Caco-2 (cell line): ENCODE measurements around the gene RUNX1. TPM values are rescaled to one million over a fixed set of nuclear protein-coding genes. Genes with fewer than 3 reads are reported as not detected.

ENCODE experiments used
- BruUV-seq: library from RNA; stranded (reverse); fragments of 400-500 nt; replicated peaks from 2 replicates; lab custom pipeline; 2021; lab: Mats Ljungman, UMichigan
- CTCF ChIA-PET: fragments of 300-600 bp; sonication (Branson Sonifier 250); formaldehyde crosslinking; loops from one replicate; lab custom pipeline; 2022; ENCODE audit warnings: antibody characterized with exemption; lab: Charles Lee
- POLR2A ChIA-PET: fragments of 300-600 bp; sonication (Branson Sonifier 250); formaldehyde crosslinking; loops from one replicate; lab custom pipeline; 2022; ENCODE audit warnings: antibody characterized with exemption; lab: Charles Lee
- DNase-seq, 2 experiments: peaks; one replicate each; pipeline versions ENCODE4 v3.0.0 to v3.0.0-alpha.2; 2020 to 2022
- H3K27me3 ChIP-seq: replicated peaks from 2 replicates; pipeline ENCODE4 v1.6.0; 2011; ENCODE audit warnings: low read length; ENCODE audit not compliant: control insufficient read depth, insufficient read depth
- H3K36me3 ChIP-seq: 2 replicates; pipeline ENCODE4 v1.5.1; 2011; ENCODE audit warnings: low read length; ENCODE audit not compliant: control insufficient read depth, insufficient read depth
- H3K4me1 ChIP-seq: fragments of 250-450 bp; sonication (Bioruptor Pico); 2 replicates; pipeline ENCODE4 v1.5.1; 2020; ENCODE audit warnings: mild to moderate bottlenecking
- H3K4me3 ChIP-seq: 2 replicates; pipeline ENCODE4 v1.5.1; 2011; ENCODE audit warnings: low read depth, mild to moderate bottlenecking, control low read depth, low read length
- H3K9me3 ChIP-seq: fragments of 250-450 bp; sonication (Bioruptor Pico); 2 replicates; pipeline ENCODE4 v1.5.1; 2020; ENCODE audit warnings: mild to moderate bottlenecking, moderate library complexity
- H3K27ac Mint-ChIP-seq: one replicate; pipeline ENCODE4 v1.8.0; 2022; ENCODE audit warnings: mixed read lengths; ENCODE audit not compliant: unreplicated experiment
- H3K27me3 Mint-ChIP-seq: one replicate; pipeline ENCODE4 v1.8.0; 2022; ENCODE audit warnings: mixed read lengths; ENCODE audit not compliant: insufficient read depth, unreplicated experiment
- H3K36me3 Mint-ChIP-seq: one replicate; pipeline ENCODE4 v1.8.0; 2022; ENCODE audit warnings: mild to moderate bottlenecking, mixed read lengths; ENCODE audit not compliant: insufficient read depth, unreplicated experiment
- H3K4me1 Mint-ChIP-seq: one replicate; pipeline ENCODE4 v1.8.0; 2022; ENCODE audit warnings: low read depth, mixed read lengths; ENCODE audit not compliant: unreplicated experiment
- H3K4me3 Mint-ChIP-seq: one replicate; pipeline ENCODE4 v1.8.0; 2022; ENCODE audit warnings: mild to moderate bottlenecking, moderate library complexity, mixed read lengths; ENCODE audit not compliant: unreplicated experiment
- H3K9me3 Mint-ChIP-seq: one replicate; pipeline ENCODE4 v1.8.0; 2022; ENCODE audit warnings: mixed read lengths; ENCODE audit not compliant: unreplicated experiment
- CTCF ChIP-seq, 2 experiments: fragments of 200-600 bp in 1 of 2; IDR thresholded peaks; 1 replicate in 1 of 2; 2 replicates in 1 of 2; pipeline versions ENCODE4 v1.5.1 to v1.8.0; 2011 to 2022; ENCODE audit warnings: antibody characterized with exemption in 1 of 2, control low read depth in 1 of 2, inconsistent platforms in 1 of 2, low read depth in 1 of 2, low read length in 1 of 2, mild to moderate bottlenecking in 1 of 2, moderate library complexity in 1 of 2; ENCODE audit not compliant: insufficient read depth in 1 of 2, severe bottlenecking in 1 of 2, unreplicated experiment in 1 of 2
- intact Hi-C: fragments of 100-400 bp; cut with micrococcal nuclease; formaldehyde crosslinking; loops from one replicate; pipeline ENCODE4 v1.10.0; 2022; ENCODE audit not compliant: unreplicated experiment
- total RNA-seq: library from RNA; stranded (reverse); gene quantifications from 2 replicates; pipeline ENCODE4 v1.2.3, GENCODE V29; 2022

Gene RUNX1
- total RNA-seq, 1 experiment from 2014 or later: 11.7 TPM

GRCh38 chr21:34841154-34841553, 207.9 kb downstream of the RUNX1 start:
- no peaks in the 10 kb centered on the region for H3K27me3 ChIP-seq
- H3K36me3 ChIP-seq: no peaks in the 10 kb centered on the region; the same call in 1 of the 2 replicates
- Mint-ChIP-seq H3K27me3 (no peaks in the 10 kb centered on the region), H3K4me3 (no peak overlapping the region), H3K9me3 (no peaks in the 10 kb centered on the region), H3K4me1 (no peaks in the 10 kb centered on the region), H3K27ac (no peak overlapping the region), H3K36me3 (peaks cover 5% of the 10 kb centered on the region)
- POLR2A ChIA-PET: no interaction called here
- no peak for DNase-seq
- no TSS peak for BruUV-seq
- CTCF ChIA-PET: interaction anchor here (1.1 kb wide), 1 partner anchor 95 kb away, joined by 3 read pairs; no protein-coding TSS in a partner anchor
- H3K4me1 ChIP-seq: no peaks in the 10 kb centered on the region
- H3K9me3 ChIP-seq: no peaks in the 10 kb centered on the region
- no peak for TF ChIP-seq CTCF (IDR thresholded peaks at IDR 0.05; ENCODE audit: insufficient read depth in 1 of 2, low read depth in 1 of 2, low read length in 1 of 2, severe bottlenecking in 1 of 2, unreplicated experiment in 1 of 2)
- intact Hi-C loops: no loop called here
- H3K4me3 ChIP-seq: no peak overlapping the region

- H3K36me3 Mint-ChIP-seq: peaks cover 5% of the 10 kb centered on the region
- H3K4me1 Mint-ChIP-seq: no peaks in the 10 kb centered on the region
- no peaks in the 10 kb centered on the region for H3K27me3 Mint-ChIP-seq
- ChIA-PET CTCF (interaction anchor here (1.1 kb wide), 1 partner anchor 95 kb away, joined by 3 read pairs; no protein-coding TSS in a partner anchor), POLR2A (no interaction called here)
- no peak overlapping the region for H3K27ac Mint-ChIP-seq
- Histone ChIP-seq H3K4me1 (no peaks in the 10 kb centered on the region), H3K4me3 (no peak overlapping the region), H3K9me3 (no peaks in the 10 kb centered on the region), H3K27me3 (no peaks in the 10 kb centered on the region), H3K36me3 (no peaks in the 10 kb centered on the region; the same call in 1 of the 2 replicates)
- intact Hi-C loops: no loop called here
- DNase-seq: no peak
- no TSS peak for BruUV-seq
- TF ChIP-seq CTCF (IDR thresholded peaks at IDR 0.05; ENCODE audit: insufficient read depth in 1 of 2, low read depth in 1 of 2, low read length in 1 of 2, severe bottlenecking in 1 of 2, unreplicated experiment in 1 of 2): no peak
- H3K4me3 Mint-ChIP-seq: no peak overlapping the region
- no peaks in the 10 kb centered on the region for H3K9me3 Mint-ChIP-seq
Measured at GRCh38 chr21:34840693-34841092, 208.4 kb downstream of the RUNX1 start.

DNA sequence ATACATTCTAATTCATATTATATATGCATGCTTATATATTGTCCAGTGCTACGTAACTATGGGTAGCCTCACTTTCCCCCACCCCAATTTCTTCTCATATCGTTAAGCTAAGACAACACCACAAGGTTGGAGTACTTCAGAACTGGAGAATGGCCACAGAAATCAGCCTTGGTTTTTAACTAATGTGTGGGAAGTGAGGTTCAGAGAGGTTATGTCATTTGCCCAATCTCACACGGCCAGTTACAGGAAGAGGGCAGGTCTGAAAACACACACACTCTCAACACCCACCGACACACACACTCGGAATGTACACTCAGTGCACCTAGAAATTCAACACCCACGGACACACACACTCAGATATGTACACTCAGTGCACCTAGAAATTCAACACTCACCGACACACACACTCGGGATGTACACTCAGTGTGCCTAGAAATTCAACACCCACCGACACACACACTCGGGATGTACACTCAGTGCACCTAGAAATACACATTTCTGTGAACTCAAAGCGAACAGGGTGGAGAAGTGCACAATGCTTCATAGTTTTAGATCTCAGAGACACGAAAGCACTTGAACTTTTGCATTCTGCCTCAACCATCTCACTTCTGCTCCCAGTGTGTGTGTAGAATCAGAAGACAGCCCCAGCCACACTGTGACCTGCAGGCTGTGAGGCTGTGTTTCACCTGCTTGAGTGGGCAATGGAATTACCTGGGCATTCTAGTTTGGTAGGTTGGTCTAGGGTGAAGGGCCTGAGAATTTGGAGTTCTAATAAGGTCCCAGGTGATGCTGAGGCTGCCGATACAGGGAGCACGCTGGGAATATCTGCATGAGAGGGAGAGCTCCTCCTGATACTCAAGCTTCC, 209.9 kb downstream of the RUNX1 start:
- no TSS peak for BruUV-seq
- H3K9me3 Mint-ChIP-seq: no peaks in the 10 kb centered on the region
- H3K36me3 ChIP-seq: no peaks in the 10 kb centered on the region
- no peak overlapping the region for H3K4me3 Mint-ChIP-seq
- TF ChIP-seq CTCF (IDR thresholded peaks at IDR 0.05; ENCODE audit: insufficient read depth in 1 of 2, low read depth in 1 of 2, low read length in 1 of 2, severe bottlenecking in 1 of 2, unreplicated experiment in 1 of 2): no peak
- no peaks in the 10 kb centered on the region for H3K27me3 Mint-ChIP-seq
- no peaks in the 10 kb centered on the region for H3K27me3 ChIP-seq
- intact Hi-C loops: no loop called here
- no peaks in the 10 kb centered on the region for H3K4me1 ChIP-seq
- peaks cover 5% of the 10 kb centered on the region for H3K36me3 Mint-ChIP-seq
- no peak overlapping the region for H3K27ac Mint-ChIP-seq
- ChIA-PET POLR2A (no interaction called here), CTCF (no interaction called here)
- H3K4me3 ChIP-seq: no peak overlapping the region
- DNase-seq: no peak
- H3K4me1 Mint-ChIP-seq: no peaks in the 10 kb centered on the region
- H3K9me3 ChIP-seq: no peaks in the 10 kb centered on the region
